Lower leg skin (tissue), 3 donors: ENCODE results near the gene BEST2.

Experiments used
- POLR2A ChIP-seq, 2 donors: fragments of 450-650 bp; IDR thresholded peaks; one replicate each; pipeline ENCODE4 v1.6.1; 2016 to 2017; ENCODE audit warnings: antibody characterized with exemption in 2 of 2, mild to moderate bottlenecking in 1 of 2, moderate library complexity in 1 of 2
- TF ChIP-seq, protein P1 (sequence below), 3 donors: fragments of 450-650 bp; IDR thresholded peaks; one replicate each; pipeline ENCODE4 v1.5.1; 2016; ENCODE audit warnings: antibody characterized with exemption in 3 of 3, mild to moderate bottlenecking in 3 of 3, moderate library complexity in 2 of 3

DNA sequence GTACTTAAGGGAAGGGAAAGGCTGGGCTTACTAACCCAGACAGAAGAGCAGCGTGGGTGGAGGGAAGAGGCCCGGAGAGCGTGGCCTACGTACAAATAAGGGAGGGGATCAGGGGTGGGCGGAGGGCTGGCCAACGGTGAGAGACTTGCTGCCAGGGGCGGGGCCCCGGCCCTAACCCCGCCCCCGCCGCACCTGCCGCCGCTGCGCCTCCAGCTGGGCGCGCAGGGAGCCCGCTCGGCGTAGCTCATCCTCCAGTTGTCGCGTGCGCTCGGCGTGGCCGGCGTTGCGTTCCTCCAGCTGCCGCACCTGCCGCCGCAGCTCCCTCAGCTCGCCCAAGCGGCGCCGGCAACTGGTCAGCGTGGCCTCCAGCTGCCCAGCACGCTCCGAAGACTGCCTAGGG lies 18.1 kb downstream of the BEST2 start:
- TF ChIP-seq, protein P1, sequence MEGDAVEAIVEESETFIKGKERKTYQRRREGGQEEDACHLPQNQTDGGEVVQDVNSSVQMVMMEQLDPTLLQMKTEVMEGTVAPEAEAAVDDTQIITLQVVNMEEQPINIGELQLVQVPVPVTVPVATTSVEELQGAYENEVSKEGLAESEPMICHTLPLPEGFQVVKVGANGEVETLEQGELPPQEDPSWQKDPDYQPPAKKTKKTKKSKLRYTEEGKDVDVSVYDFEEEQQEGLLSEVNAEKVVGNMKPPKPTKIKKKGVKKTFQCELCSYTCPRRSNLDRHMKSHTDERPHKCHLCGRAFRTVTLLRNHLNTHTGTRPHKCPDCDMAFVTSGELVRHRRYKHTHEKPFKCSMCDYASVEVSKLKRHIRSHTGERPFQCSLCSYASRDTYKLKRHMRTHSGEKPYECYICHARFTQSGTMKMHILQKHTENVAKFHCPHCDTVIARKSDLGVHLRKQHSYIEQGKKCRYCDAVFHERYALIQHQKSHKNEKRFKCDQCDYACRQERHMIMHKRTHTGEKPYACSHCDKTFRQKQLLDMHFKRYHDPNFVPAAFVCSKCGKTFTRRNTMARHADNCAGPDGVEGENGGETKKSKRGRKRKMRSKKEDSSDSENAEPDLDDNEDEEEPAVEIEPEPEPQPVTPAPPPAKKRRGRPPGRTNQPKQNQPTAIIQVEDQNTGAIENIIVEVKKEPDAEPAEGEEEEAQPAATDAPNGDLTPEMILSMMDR (IDR thresholded peaks at IDR 0.05) = no peak
- TF ChIP-seq POLR2A (IDR thresholded peaks at IDR 0.05) = no peak
